A549 treated with RU486 at 1 μM for 4 hours (cell line): ENCODE measurements around the gene OPRM1. TPM values are rescaled to one million over a fixed set of nuclear protein-coding genes. Genes with fewer than 3 reads are reported as not detected.

Experiments
- total RNA-seq: library from RNA; stranded (reverse); fragments of 200-300 nt; extraction: Qiagen RNA extraction; gene quantifications from 5 replicates; pipeline ENCODE4 v1.2.3, GENCODE V29; 2022; ENCODE audit warnings: low read depth

OPRM1 gene
- total RNA-seq, result not detected in 5 replicates

DNA sequence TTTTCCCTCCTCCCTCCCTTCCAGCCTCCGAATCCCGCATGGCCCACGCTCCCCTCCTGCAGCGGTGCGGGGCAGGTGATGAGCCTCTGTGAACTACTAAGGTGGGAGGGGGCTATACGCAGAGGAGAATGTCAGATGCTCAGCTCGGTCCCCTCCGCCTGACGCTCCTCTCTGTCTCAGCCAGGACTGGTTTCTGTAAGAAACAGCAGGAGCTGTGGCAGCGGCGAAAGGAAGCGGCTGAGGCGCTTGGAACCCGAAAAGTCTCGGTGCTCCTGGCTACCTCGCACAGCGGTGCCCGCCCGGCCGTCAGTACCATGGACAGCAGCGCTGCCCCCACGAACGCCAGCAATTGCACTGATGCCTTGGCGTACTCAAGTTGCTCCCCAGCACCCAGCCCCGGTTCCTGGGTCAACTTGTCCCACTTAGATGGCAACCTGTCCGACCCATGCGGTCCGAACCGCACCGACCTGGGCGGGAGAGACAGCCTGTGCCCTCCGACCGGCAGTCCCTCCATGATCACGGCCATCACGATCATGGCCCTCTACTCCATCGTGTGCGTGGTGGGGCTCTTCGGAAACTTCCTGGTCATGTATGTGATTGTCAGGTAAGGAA is at the start of gene OPRM1:
TSS of gene OPRM1 (plus strand) at position 10 of the 612 bp plus-strand sequence. CDS start at position 315, 305 bp downstream.

